HepG2 (cell line): ENCODE results near the gene ARFGAP2. TPM values are rescaled to one million over a fixed set of nuclear protein-coding genes. Genes with fewer than 3 reads are reported as not detected.
A peak's percentile ranks its signal among the peaks of the same experiment; 100 is the strongest.

Source experiments
- ARNT ChIP-seq: fragments of 450-650 bp; IDR thresholded peaks from 2 replicates; pipeline ENCODE4 v1.6.1; 2017
- IRX3 ChIP-seq: sonication (generic); formaldehyde crosslinking; IDR thresholded peaks from 2 replicates; pipeline ENCODE4 v1.8.1; 2023; ENCODE audit warnings: mild to moderate bottlenecking, low read depth, missing genetic modification reagents, borderline replicate concordance
- KDM2A ChIP-seq: sonication (generic); formaldehyde crosslinking; IDR thresholded peaks from 2 replicates; pipeline ENCODE4 v1.4.0; 2020; ENCODE audit warnings: low read depth, missing genetic modification reagents, borderline replicate concordance
- LCORL ChIP-seq, 2 experiments: fragments of 450-650 bp in 1 of 2; sonication (generic) in 1 of 2; formaldehyde crosslinking in 1 of 2; IDR thresholded peaks; 2 replicates each; pipeline versions ENCODE4 v1.5.0 to v1.6.1; 2017 to 2020; ENCODE audit warnings: antibody characterized with exemption in 1 of 2, missing genetic modification reagents in 1 of 2
- NCOA5 ChIP-seq: sonication (generic); formaldehyde crosslinking; IDR thresholded peaks from 2 replicates; pipeline ENCODE4 v1.4.0; 2020; ENCODE audit warnings: missing genetic modification reagents
- POGZ ChIP-seq: sonication (generic); formaldehyde crosslinking; IDR thresholded peaks from 2 replicates; pipeline ENCODE4 v1.4.0; 2020; ENCODE audit warnings: mild to moderate bottlenecking, missing genetic modification reagents
- ZIK1 ChIP-seq: sonication (generic); formaldehyde crosslinking; IDR thresholded peaks from 2 replicates; pipeline ENCODE4 v1.5.0; 2020; ENCODE audit warnings: mild to moderate bottlenecking, low read depth, missing genetic modification reagents, borderline replicate concordance
- ZNF230 ChIP-seq: sonication (generic); formaldehyde crosslinking; IDR thresholded peaks from 2 replicates; pipeline ENCODE4 v1.4.0; 2020; ENCODE audit warnings: mild to moderate bottlenecking, missing genetic modification reagents
- ZNF543 ChIP-seq: sonication (generic); formaldehyde crosslinking; IDR thresholded peaks from 2 replicates; pipeline ENCODE4 v1.4.0; 2020; ENCODE audit warnings: mild to moderate bottlenecking, missing genetic modification reagents
- polyA plus RNA-seq, 8 experiments: library from polyadenylated mRNA; depleted of rRNA in 3 of 8; stranded (reverse) in 7 of 8; unstranded in 1 of 8; fragments of >200 nt; fragmentation: Illumina TruSeq in 4 of 8; extraction: Trizol in 4 of 8; gene quantifications; 2 replicates each; pipeline versions ENCODE4 v1.2.1 to v1.2.3, GENCODE V29; 2011 to 2016; ENCODE audit warnings: low read depth in 4 of 8, missing spikeins in 1 of 8, mixed read lengths in 1 of 8; ENCODE audit not compliant: insufficient read depth in 1 of 8
- total RNA-seq, 5 experiments: library from RNA; depleted of rRNA; stranded (reverse); fragments of >200 nt; fragmentation: Illumina TruSeq; extraction: Trizol; gene quantifications; 2 replicates each; pipeline ENCODE4 v1.2.3, GENCODE V29; 2016; ENCODE audit warnings: low read depth in 1 of 5
- TF ChIP-seq, protein P1 (sequence below): sonication (generic); formaldehyde crosslinking; IDR thresholded peaks from 2 replicates; pipeline ENCODE4 v1.4.0; 2020; ENCODE audit warnings: mild to moderate bottlenecking, missing genetic modification reagents
- TF ChIP-seq, protein P2 (sequence below): fragments of 450-650 bp; IDR thresholded peaks from 2 replicates; pipeline ENCODE4 v1.6.1; 2017; ENCODE audit warnings: mild to moderate bottlenecking
- TF ChIP-seq, protein P3 (sequence below): sonication (generic); formaldehyde crosslinking; IDR thresholded peaks from 2 replicates; pipeline ENCODE4 v1.4.0; 2020; ENCODE audit warnings: missing genetic modification reagents, borderline replicate concordance
- TF ChIP-seq, protein P4 (sequence below), 2 experiments: IDR thresholded peaks; 2 replicates each; pipeline ENCODE4 v1.6.1; 2011 to 2012; ENCODE audit warnings: low read length in 2 of 2, borderline replicate concordance in 1 of 2, low read depth in 1 of 2, mild to moderate bottlenecking in 1 of 2, moderate library complexity in 1 of 2
- TF ChIP-seq, protein P5 (sequence below): sonication (generic); formaldehyde crosslinking; IDR thresholded peaks from 2 replicates; pipeline ENCODE4 v1.8.0; 2022; ENCODE audit warnings: mild to moderate bottlenecking, missing genetic modification reagents, borderline replicate concordance

The ARFGAP2 gene
- total and polyA plus RNA-seq, 2 of the 13 experiments (the other 11 are each of a cell fraction or from before 2014, with no cell fraction given): 32.3 to 75.3 TPM

DNA sequence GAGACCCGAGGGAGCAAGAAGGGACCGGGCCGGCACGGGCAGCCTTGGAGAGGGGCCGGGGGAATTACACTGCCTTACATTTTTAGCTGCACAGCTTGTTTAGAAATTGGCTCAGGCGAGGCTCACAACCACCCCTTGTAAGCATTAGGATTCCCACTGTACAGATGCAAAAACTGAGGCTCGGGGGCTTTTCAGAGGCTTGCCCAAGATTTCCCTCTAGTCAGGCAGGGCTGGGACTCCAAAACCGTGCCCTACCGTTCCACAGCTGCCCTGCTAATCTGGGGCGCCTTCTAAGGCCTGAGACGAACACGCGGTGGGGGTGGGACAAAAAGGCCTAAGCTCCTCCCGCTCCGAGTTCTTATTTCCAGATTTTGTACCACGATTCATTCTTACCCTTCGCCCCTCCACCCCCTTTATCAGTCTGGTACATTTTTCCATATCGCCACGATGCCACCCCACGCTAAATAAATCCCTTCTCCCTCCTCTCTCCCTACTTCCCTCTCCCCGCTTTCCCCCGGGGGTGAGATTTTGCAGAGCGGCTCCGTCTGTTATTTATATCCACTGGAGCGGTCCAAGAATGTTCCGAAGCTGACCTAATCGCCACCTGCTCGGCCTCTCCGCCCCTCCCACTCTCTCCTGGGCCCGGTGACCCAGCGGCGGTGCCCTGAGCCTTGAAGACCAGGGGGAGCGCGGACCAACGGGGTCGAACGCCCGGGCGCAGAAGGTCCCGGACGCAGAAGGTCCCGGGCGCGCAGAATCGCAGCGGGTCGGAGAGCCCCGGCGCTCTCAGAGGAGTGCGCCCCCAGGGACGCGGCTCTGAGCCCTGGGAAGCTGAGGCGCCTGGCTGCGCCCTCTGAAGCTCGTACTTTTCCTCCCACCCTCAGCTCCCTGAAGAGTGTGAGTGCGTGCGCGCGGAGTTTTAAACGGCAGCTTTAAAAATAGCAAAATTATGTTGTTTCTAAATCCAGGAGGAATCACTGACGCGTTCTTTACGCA is 10.3 kb upstream of the ARFGAP2 start (continued):
- 0 out of 2 replicates have a peak, but pooled peaks have one; percentile 20 for TF ChIP-seq IRX3 (CRISPR knock-in tag)
- no peak for TF ChIP-seq ZNF230 (CRISPR knock-in tag)
- TF ChIP-seq, protein P1, sequence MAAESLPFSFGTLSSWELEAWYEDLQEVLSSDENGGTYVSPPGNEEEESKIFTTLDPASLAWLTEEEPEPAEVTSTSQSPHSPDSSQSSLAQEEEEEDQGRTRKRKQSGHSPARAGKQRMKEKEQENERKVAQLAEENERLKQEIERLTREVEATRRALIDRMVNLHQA (CRISPR knock-in tag): no peak
- peak; percentile 71; the same call in 1 of the 2 replicates for TF ChIP-seq KDM2A (CRISPR knock-in tag)
- no peak for TF ChIP-seq ARNT
- no peak; the same call in 1 of the 2 replicates for TF ChIP-seq ZIK1
- TF ChIP-seq, protein P2, sequence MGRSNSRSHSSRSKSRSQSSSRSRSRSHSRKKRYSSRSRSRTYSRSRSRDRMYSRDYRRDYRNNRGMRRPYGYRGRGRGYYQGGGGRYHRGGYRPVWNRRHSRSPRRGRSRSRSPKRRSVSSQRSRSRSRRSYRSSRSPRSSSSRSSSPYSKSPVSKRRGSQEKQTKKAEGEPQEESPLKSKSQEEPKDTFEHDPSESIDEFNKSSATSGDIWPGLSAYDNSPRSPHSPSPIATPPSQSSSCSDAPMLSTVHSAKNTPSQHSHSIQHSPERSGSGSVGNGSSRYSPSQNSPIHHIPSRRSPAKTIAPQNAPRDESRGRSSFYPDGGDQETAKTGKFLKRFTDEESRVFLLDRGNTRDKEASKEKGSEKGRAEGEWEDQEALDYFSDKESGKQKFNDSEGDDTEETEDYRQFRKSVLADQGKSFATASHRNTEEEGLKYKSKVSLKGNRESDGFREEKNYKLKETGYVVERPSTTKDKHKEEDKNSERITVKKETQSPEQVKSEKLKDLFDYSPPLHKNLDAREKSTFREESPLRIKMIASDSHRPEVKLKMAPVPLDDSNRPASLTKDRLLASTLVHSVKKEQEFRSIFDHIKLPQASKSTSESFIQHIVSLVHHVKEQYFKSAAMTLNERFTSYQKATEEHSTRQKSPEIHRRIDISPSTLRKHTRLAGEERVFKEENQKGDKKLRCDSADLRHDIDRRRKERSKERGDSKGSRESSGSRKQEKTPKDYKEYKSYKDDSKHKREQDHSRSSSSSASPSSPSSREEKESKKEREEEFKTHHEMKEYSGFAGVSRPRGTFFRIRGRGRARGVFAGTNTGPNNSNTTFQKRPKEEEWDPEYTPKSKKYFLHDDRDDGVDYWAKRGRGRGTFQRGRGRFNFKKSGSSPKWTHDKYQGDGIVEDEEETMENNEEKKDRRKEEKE: no peak
- no peak for TF ChIP-seq ZNF543 (CRISPR knock-in tag)
- TF ChIP-seq NCOA5 (CRISPR knock-in tag): no peak
- TF ChIP-seq, protein P3, sequence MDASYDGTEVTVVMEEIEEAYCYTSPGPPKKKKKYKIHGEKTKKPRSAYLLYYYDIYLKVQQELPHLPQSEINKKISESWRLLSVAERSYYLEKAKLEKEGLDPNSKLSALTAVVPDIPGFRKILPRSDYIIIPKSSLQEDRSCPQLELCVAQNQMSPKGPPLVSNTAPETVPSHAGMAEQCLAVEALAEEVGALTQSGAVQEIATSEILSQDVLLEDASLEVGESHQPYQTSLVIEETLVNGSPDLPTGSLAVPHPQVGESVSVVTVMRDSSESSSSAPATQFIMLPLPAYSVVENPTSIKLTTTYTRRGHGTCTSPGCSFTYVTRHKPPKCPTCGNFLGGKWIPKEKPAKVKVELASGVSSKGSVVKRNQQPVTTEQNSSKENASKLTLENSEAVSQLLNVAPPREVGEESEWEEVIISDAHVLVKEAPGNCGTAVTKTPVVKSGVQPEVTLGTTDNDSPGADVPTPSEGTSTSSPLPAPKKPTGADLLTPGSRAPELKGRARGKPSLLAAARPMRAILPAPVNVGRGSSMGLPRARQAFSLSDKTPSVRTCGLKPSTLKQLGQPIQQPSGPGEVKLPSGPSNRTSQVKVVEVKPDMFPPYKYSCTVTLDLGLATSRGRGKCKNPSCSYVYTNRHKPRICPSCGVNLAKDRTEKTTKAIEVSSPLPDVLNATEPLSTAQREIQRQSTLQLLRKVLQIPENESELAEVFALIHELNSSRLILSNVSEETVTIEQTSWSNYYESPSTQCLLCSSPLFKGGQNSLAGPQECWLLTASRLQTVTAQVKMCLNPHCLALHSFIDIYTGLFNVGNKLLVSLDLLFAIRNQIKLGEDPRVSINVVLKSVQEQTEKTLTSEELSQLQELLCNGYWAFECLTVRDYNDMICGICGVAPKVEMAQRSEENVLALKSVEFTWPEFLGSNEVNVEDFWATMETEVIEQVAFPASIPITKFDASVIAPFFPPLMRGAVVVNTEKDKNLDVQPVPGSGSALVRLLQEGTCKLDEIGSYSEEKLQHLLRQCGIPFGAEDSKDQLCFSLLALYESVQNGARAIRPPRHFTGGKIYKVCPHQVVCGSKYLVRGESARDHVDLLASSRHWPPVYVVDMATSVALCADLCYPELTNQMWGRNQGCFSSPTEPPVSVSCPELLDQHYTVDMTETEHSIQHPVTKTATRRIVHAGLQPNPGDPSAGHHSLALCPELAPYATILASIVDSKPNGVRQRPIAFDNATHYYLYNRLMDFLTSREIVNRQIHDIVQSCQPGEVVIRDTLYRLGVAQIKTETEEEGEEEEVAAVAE (CRISPR knock-in tag): no peak
- TF ChIP-seq, protein P4, sequence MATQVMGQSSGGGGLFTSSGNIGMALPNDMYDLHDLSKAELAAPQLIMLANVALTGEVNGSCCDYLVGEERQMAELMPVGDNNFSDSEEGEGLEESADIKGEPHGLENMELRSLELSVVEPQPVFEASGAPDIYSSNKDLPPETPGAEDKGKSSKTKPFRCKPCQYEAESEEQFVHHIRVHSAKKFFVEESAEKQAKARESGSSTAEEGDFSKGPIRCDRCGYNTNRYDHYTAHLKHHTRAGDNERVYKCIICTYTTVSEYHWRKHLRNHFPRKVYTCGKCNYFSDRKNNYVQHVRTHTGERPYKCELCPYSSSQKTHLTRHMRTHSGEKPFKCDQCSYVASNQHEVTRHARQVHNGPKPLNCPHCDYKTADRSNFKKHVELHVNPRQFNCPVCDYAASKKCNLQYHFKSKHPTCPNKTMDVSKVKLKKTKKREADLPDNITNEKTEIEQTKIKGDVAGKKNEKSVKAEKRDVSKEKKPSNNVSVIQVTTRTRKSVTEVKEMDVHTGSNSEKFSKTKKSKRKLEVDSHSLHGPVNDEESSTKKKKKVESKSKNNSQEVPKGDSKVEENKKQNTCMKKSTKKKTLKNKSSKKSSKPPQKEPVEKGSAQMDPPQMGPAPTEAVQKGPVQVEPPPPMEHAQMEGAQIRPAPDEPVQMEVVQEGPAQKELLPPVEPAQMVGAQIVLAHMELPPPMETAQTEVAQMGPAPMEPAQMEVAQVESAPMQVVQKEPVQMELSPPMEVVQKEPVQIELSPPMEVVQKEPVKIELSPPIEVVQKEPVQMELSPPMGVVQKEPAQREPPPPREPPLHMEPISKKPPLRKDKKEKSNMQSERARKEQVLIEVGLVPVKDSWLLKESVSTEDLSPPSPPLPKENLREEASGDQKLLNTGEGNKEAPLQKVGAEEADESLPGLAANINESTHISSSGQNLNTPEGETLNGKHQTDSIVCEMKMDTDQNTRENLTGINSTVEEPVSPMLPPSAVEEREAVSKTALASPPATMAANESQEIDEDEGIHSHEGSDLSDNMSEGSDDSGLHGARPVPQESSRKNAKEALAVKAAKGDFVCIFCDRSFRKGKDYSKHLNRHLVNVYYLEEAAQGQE (IDR thresholded peaks at IDR 0.05; ENCODE audit: borderline replicate concordance in 1 of 2, low read depth in 1 of 2, low read length in 2 of 2): no peak; a peak in 1 of 4 replicates
- TF ChIP-seq, protein P5, sequence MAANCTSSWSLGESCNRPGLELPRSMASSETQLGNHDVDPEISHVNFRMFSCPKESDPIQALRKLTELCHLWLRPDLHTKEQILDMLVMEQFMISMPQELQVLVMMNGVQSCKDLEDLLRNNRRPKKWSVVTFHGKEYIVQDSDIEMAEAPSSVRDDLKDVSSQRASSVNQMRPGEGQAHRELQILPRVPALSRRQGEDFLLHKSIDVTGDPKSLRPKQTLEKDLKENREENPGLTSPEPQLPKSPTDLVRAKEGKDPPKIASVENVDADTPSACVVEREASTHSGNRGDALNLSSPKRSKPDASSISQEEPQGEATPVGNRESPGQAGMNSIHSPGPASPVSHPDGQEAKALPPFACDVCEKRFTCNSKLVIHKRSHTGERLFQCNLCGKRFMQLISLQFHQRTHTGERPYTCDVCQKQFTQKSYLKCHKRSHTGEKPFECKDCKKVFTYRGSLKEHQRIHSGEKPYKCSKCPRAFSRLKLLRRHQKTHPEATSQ (CRISPR knock-in tag): no peak
- TF ChIP-seq POGZ (CRISPR knock-in tag): peak; percentile 27; the same call in 1 of the 2 replicates
- TF ChIP-seq LCORL (IDR thresholded peaks at IDR 0.05): no peak
- TF ChIP-seq LCORL (CRISPR knock-in tag; IDR thresholded peaks at IDR 0.05): peak; percentile 23; the same call in 1 of the 2 replicates
